Left renal cortex interstitium (tissue), 4 donors: ENCODE data around the gene PRICKLE4. TPM values are rescaled to one million over a fixed set of nuclear protein-coding genes. Genes with fewer than 3 reads are reported as not detected.

ENCODE experiments used
- DNase-seq, 4 donors: peaks; one replicate each; pipeline ENCODE4 v3.0.0-alpha.2; 2013; ENCODE audit warnings: low read depth in 4 of 4, low spot score in 2 of 4, missing footprints in 1 of 4
- polyA plus RNA-seq, 4 donors: library from polyadenylated mRNA; unstranded; fragments of 120-200 nt; gene quantifications; one replicate each; pipeline ENCODE4 v1.2.1, GENCODE V29; 2013; ENCODE audit not compliant: insufficient read length in 4 of 4

The PRICKLE4 gene
- 1 to 10 TPM; 1.9 to 6.7 (median 4.9) TPM for polyA plus RNA-seq

- no peak for DNase-seq
These were observed at the start of gene PRICKLE4 for GRCh38 chr6:41780551-41781365. TSS of gene PRICKLE4 (plus strand) at chr6:41780782. CDS start at chr6:41783474, 2,692 bp downstream.

- DNase-seq, result no peak
These were observed 49.0 kb upstream of the PRICKLE4 start for GRCh38 chr6:41731561-41732086.

- no peak for DNase-seq
These were observed 48.4 kb upstream of the PRICKLE4 start for GRCh38 chr6:41732149-41732548.

DNA sequence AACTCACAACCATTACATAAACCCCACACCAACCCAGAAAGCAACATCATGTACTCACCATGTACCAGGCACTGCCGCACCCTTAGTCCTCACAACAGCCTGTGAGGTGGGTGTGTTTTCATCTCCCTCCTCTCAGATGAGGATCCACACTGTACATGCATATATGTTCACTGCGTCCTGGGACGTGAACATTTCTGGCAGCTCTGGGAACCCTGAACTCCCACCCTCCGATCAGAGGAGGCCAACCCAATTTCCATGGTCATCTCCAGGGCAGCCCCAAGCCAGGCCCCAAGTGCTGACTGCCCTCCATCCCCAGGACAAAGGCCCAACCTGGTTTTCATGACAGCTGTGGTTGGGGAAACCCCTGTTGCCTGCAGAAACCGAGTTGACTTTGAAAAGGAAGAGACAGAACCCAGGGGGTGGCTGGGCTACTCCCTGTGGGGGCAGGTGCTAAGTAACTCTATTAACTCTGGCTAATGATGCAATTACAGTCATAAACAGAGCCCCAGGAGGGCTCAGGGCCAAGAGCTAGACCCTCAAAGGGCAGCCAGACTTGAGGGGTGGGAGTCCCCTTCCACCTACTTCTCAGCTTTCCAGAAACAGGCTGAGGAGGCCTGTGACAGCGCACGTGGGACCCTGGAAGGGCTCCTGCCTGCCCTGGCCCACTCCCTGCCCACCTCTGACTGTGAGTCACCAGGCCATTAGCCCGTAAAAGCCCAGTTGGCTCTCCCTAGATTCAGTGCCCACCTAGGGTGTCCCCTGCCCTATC lies 47.8 kb upstream of the PRICKLE4 start:
- DNase-seq, result no peak

- DNase-seq, result no peak
These were observed 47.2 kb upstream of the PRICKLE4 start for GRCh38 chr6:41733360-41733706.

DNA sequence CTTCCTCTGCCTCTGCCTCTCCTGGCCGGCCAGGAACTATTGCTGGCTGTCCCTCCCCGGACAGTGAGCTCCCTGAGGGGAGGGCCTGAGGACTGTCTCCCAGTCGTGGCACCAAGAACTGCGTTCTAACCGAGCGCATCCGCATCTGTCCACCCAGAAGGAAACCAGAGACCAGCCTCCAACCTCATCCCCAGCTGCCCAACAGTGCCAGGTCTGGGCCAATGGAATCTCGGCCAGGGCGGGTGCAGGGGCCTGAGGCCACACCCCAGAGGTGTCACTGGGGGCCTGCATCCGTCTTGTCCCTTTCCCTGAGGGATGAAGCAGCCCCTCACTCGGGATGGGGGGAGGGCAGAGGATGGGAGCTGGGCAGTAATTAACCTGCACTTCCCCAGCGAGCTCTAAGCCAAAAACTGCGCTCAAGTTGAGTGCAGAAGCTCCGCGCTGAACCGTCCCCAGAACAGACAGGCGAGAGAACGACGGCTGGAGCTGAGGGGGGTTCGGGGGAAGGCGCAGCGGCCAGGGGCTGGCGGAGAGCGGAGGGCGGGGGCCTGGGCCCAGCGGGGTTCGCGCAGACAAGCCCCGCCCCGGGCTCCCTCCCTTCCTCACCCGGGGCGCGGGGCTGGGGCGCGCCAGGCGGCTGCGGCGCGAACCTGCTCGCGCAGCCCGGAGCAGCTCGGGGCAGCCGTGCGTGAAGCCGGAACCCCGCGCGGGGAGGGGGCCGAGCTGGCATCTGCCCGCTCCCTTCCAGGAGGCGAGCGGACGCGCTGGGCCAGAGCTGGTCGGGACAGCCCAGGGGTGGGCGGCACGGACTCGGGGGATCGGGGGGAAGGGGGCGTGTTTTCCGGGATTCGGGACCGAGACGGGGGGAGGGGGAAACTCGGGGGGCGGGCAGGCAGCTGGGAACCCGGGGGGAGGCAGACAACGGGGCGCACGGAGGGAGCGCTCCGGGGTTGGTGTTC lies 46.6 kb upstream of the PRICKLE4 start:
- peak in 2 of 4 donors; percentile 60 to 62 for DNase-seq

GRCh38 chr6:41734666-41735426 lies 45.7 kb upstream of the PRICKLE4 start:
- peak in 2 of 4 donors; percentile 49 to 61 for DNase-seq

DNA sequence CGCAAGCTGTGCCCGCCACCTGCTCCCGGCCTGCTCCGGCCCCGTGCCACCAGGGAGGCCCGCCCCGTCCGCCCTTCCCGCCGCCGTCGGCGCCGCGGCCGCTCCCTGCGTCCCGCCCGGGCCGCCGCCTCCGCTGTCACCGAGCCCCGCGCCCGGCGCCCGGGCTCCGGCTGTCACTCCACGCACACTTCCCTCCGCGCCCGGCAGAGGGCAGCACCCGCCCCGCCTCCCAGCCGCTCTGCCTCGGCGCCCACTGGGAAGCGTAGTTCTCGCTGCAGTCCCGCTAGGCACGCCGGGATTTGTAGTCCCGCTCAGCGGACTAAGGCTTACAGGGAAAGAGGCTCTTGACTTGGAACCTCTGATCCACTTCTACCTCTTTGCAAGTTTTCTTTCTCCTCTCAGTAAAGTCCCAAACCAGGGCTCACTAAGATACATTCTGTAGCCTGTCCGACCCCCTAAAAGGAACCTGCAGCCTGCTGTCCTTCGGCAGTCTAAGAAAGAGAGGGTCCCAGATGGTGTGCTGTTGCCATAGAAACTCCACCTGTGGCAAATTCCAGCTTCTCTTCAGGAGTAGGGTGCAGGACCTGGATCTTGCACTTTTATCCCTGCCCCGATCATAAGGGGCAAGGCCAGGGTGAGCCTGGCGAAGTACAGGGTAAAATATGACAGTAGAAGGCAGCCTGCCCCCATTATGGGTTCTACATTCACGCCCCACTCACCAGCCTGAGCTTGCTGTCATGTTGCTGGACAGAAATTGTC lies 45.0 kb upstream of the PRICKLE4 start, which contains the start of gene TFEB:
TSS of gene TFEB (minus strand) at position 182 of the 759 bp plus-strand sequence. CDS start 44,395 bp downstream, outside the sequence.
- peak in 3 of 4 donors; percentile 76 to 88 (median 81) for DNase-seq

DNA sequence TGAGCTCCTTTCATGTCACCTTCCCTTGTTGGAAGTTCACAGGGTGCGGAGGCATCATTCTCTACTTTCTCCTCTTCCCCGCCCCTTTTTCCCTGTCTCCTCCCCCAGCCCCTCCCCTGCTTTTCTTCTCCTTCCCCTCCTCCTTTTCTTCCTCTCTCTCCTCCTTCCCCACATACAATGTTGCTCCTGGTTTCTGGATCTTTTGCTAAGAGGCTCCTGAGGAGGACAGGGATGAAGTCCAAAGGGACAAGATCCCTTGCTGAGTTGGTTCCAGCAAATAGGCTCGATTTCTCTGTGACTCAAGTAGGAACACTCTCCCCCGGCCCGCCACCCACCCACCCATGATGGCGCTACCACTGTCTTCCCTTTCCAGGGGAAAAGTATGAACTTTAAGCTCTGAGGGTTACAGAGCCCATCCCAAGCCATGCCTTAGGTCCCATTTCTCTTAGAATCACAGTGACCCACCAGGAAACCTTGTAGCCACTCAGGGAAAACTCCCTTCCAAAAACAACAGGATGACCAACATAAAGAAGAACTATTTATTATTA lies 44.3 kb upstream of the PRICKLE4 start:
- no peak for DNase-seq

DNA sequence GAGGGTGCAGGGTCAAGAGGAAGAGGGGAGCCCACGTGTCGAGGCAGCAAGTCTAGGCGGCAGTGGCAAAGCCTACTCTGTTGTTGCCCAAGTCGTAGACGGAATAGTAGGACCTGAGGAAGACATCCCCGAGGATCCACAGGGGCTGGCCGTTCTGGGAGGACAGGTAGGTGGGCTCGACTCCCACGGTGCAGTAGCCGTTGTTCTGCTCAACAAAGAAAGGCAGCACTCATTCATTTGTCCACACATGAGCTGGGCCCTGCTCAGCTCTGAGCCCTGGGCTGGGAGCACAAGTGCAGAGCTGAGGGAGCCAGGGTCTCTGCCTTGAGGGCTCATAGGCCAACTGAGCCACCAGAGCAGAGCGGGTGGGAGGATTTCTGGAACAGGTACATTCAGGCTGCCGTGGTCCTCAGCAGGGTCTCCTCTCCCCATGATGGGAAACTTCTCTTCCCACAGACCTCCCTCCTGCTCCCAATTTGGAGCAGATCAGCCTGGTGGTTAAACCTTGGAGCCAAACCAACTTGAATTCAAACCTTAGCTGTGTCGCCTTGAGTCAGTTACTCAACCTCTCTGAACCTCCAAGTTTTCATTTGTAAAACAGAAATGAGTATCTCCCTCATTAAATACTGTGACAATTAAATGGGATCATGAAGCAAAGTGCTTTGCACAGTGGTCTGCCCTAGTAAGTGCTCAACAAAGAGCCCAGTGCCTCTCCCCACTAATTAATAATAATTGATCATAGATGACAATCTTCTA lies 43.6 kb upstream of the PRICKLE4 start:
- no peak for DNase-seq

DNA sequence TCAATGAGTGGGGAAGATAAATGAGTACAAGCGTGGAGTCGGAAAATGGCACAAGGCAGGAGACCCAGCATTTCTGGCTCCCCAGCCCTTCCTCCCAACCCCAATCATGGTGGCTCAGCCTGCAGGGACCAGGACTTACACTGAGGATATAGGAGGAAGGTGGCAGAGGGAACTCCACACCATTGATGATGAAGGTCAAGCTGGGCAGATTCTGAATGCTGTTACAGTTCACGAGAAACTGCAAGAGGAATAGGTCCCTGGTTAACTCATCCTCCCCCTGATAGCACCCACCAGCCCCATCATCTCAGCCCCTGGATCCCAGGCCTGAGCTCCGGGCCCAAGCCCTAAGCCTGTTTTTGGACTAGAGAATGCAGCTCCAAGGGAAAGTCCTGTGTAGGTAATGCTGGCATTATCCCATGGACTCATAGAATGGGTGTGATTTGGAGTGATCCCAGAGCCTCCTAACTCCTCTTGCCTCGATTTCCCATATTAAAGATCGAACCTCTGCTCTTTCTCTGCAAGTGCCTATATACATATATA lies 42.9 kb upstream of the PRICKLE4 start:
- no peak for DNase-seq

GRCh38 chr6:41739041-41739440 lies 41.5 kb upstream of the PRICKLE4 start:
- no peak for DNase-seq

DNA sequence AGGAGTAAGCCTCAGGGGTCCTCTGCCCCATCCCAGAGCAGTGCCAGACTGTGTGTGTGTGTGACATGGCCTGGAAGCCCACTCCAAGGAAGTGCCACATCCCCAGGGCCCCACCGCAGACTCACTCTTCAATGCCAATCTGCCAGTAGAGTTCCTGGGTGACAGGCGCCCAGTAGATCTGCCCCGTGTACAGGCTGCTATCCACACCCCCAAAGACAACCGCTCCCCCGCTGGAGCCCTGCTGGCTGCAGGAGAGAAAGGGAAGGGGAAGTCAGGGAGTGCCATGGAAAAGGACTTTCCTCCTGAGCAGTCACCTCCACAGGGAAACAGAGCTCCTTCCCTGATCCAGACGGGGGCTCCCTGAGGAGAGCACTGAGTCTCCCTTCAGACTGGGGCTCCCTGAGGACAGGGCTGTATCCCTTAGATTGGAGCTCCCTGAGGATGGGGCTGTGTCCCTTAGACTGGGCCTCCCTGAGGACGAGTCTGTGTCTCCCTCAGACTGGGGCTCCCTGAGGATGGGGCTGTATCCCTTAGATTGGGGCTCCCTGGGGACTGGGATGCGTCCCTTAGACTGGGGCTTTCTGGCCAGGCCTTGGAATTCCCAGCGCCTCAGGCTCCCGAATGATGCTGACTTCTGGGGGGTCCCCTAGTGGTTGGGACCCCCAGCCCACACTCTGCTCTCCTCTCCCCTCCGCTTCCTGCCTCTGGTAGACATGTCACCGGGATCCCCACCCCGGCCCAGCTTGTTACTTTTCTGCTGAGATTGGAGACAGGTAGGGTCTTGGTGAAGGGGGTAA lies 40.0 kb upstream of the PRICKLE4 start:
- no peak for DNase-seq

DNA sequence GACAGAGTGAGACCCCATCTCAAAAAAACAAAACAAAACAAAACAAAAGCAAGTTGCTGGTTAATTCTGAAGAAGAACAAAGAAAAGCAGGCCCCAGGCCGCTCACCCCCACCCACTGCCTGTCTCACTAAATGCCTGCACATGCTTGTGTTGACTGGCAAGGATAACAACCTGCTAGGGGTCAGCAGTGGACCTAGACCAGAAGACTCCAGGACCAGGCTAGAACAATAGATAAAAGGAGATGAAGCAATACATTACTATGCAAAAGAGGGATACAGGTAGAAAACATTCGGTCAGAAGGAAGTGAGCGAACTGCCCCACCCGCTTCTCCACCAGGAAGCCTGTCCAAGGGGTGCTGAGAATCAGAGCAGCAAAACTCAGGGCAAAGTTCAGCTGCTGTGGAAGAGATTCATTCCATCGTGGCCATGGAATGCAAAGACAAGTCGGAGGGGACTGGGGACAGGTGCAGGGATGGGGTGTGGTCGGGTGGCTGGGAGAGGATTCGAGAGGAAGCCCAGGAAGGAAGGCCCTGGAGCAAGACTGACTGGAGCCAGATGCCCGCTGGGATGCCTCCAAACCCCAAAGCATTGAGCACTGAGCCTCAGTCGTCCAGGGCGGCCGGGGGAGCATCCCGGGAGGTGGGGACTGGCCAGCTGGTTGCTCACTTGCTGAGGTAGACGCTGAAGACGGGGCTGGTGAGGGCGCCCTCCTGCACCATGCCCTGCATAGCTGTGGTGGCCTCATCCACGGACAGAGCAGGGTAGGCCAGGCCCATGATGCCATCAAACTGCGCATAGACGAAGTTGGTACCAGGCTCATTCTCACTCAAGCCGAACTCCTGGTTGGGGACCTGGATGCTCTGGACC lies 38.7 kb upstream of the PRICKLE4 start:
- DNase-seq, result no peak

- no peak for DNase-seq
These were observed 37.0 kb upstream of the PRICKLE4 start for GRCh38 chr6:41743406-41744235.
